Left renal pelvis (tissue), 4 donors: ENCODE measurements around the gene RPRD1B. TPM values are rescaled to one million over a fixed set of nuclear protein-coding genes. Genes with fewer than 3 reads are reported as not detected.

Experiments
- polyA plus RNA-seq, 4 donors: library from polyadenylated mRNA; unstranded; fragments of 120-200 nt; gene quantifications; one replicate each; pipeline ENCODE4 v1.2.1, GENCODE V29; 2013; ENCODE audit not compliant: insufficient read length in 4 of 4

Gene RPRD1B
- polyA plus RNA-seq, 4 donors: 32.3 to 40.6 (median 38.7) TPM

Other genes starting within 250 kb of the RPRD1B start
- 10 to 100 TPM in 1 of 4 donors, 1 to 10 TPM in 3; 1.6 to 23.0 (median 2.2) TPM for gene VSTM2L, start 130.6 kb upstream of the RPRD1B start, polyA plus RNA-seq
- 10 to 100 TPM; 23.1 to 31.0 (median 27.0) TPM for gene TTI1, start 290 bp upstream of the RPRD1B start, polyA plus RNA-seq
- 10 to 100 TPM; 11.5 to 35.2 (median 33.2) TPM for gene TGM2, start 131.5 kb downstream of the RPRD1B start, polyA plus RNA-seq
- 10 to 100 TPM in 1 of 4 donors, 1 to 10 TPM in 3; 3.8 to 19.0 (median 4.5) TPM for gene KIAA1755, start 227.0 kb downstream of the RPRD1B start, polyA plus RNA-seq